Subcutaneous adipose tissue (tissue), 4 donors: Measurements from ENCODE around the gene RAB3GAP2. TPM values are rescaled to one million over a fixed set of nuclear protein-coding genes. Genes with fewer than 3 reads are reported as not detected.

Source experiments
- total RNA-seq, 4 donors: library from RNA; depleted of rRNA; stranded (reverse); fragments of >200 nt; gene quantifications; one replicate each; pipeline ENCODE4 v1.1.0, GENCODE V29; 2016
- TF ChIP-seq, protein P1 (sequence below): fragments of 450-650 bp; IDR thresholded peaks from one replicate; pipeline ENCODE4 v1.5.1; 2016; ENCODE audit warnings: low read depth, mild to moderate bottlenecking, control low read depth, antibody characterized with exemption, moderate library complexity

RAB3GAP2 gene
- total RNA-seq, 4 donors from 2014 or later: 23.9 to 41.7 (median 31.3) TPM

DNA sequence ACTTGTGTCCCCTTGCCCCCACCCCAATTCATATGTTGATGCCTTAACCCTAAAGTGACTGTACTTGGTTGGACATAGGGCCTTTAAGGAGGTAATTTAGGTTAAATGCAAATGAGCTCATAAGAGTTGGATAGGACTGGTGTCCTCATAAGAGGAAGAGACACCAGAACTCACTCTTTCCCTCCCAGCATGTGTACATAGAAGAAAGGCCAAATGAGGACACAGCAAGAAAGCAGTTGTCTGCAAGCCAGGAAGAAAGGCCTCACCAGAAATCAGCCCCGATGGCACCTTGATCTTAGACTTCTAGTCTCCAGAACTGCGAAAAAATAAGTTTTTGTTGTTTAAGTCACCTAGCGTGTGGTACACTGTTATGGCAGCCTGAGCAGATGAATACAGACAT lies 45.5 kb downstream of the RAB3GAP2 start:
- TF ChIP-seq, protein P1, sequence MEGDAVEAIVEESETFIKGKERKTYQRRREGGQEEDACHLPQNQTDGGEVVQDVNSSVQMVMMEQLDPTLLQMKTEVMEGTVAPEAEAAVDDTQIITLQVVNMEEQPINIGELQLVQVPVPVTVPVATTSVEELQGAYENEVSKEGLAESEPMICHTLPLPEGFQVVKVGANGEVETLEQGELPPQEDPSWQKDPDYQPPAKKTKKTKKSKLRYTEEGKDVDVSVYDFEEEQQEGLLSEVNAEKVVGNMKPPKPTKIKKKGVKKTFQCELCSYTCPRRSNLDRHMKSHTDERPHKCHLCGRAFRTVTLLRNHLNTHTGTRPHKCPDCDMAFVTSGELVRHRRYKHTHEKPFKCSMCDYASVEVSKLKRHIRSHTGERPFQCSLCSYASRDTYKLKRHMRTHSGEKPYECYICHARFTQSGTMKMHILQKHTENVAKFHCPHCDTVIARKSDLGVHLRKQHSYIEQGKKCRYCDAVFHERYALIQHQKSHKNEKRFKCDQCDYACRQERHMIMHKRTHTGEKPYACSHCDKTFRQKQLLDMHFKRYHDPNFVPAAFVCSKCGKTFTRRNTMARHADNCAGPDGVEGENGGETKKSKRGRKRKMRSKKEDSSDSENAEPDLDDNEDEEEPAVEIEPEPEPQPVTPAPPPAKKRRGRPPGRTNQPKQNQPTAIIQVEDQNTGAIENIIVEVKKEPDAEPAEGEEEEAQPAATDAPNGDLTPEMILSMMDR: no peak

DNA sequence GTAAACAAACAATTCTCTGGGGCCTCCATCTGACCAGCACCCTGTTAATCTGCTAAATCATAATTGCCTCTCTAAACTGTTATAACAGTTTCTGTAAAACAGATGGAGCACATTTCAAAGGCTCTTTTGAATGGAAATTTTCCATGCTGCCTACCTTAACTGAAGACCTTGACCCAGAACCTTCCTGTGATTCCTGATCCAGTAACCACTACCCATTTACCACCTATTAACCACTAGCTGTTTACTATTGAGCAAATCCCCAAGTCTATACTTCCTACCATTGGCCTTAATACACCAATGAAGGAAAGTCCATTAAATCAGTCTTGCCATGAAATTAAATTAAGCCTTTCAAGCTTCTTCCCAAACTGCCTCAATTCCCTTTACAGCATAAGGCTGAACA lies 46.3 kb downstream of the RAB3GAP2 start:
- TF ChIP-seq, protein P1: no peak

DNA sequence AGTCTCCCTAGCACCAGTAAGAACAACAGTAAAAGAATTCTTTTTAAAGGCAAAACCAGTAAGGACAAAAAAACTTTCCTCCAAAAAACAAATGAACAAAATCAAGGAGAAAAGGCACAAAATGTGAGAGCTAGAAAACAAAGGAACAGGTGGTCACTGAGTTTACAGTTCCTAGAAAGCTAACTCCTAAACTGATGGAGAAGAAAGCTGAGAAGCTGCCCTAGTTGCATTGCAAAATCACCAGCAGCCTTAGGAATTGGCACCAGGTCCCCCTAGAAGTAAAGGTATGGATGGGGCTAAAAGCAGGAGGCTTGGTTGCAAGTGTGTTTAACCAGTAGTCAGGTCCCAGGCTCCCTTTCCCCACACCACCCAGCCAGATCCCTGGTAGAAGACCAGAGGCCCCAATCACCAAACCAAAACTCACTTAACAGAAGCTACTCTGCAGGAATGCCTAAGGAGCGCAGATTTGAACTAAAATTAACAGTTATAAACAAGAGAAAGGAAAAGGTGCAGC lies 47.6 kb downstream of the RAB3GAP2 start:
- TF ChIP-seq, protein P1: no peak

DNA sequence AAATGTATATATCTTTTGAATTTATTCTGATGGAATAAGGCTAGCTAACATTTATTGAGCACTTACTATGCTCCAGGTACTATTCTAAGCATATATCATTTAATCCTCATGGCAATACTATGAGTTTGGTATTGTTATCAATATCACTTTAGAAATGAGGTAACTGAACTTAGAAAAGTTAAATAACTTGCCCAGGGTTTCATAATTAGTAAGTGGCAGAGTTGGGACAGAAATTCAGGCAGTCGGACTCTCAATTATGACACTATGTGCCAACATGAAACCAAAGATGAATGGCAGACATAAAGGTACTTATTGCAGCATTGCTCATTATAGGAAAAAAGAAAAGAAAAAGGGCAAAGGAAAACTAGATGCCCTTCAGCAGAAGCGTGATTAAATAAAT lies 48.2 kb downstream of the RAB3GAP2 start:
- TF ChIP-seq, protein P1: no peak

DNA sequence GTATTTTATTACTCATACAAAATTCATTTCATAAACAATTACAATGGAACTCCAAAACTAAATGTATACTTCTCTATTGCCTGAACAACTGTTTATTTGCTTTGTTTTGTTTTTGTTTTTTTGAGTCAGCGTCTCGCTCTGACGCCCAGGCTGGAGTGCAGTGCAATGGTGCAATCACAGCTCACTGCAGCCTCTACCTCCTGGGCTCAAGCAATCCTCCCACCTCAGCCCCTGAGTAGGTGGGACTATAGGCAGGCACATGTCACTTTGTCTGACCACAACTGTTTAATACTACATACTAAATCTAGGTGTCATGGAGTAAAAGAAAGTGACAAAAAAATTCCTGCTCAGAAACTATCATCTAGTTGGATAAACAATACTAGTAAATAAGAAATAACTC lies 49.3 kb downstream of the RAB3GAP2 start:
- TF ChIP-seq, protein P1: no peak

DNA sequence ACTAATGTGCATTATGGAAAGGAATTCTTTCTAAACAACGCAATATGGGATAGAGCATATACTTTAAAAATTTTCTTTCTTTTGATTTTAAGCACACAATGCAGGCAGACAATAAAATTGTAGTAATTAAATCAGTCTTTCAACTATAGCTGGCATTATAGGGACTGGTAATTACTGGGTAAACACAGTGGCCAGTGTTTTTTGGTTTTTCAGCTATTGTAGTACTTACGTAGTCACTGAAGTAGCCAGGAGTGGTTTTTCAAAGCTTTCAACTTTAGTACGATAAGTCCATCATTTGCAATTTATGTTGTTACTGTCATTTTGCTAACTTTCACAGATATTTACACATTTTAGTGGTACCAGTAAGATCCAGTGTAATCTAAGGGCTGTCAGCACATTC lies 50.6 kb downstream of the RAB3GAP2 start:
- TF ChIP-seq, protein P1: no peak

DNA sequence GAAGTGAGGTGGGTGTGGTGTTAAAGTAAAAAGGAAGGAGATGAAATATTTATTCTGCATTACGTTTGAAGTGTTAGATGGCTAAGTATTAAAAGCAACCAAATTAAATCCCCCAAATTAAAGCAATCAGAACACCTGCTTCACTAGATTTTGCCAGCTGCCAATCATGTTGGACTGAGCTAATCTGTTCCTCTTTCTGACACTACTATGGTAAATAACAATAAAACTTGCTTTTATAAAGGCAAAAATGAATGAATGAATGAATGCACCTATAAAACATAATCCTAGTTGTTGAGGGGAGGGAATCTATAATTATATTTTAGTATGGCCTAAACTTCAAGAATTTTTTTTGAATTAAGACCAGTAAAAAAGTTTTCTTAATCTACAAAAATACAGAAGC lies 51.0 kb downstream of the RAB3GAP2 start:
- TF ChIP-seq, protein P1: no peak
